Ammon's horn (tissue), 1 donor: ENCODE data around the gene CBLB.
"Not testable (repeated sequence)": the region's sequence is repeated elsewhere in the genome, so short reads cannot be mapped to it uniquely, and the experiment has no call there.

Experiments used
- DNase-seq: peaks from one replicate; pipeline ENCODE4 v3.0.0-alpha.2; 2016; ENCODE audit warnings: low spot score

Gene CBLB

GRCh38 chr3:105816833-105817232 is 52.0 kb downstream of the CBLB start:
- no peak for DNase-seq

GRCh38 chr3:105815331-105815730 is 53.5 kb downstream of the CBLB start:
- not testable (repeated sequence) for DNase-seq

DNA sequence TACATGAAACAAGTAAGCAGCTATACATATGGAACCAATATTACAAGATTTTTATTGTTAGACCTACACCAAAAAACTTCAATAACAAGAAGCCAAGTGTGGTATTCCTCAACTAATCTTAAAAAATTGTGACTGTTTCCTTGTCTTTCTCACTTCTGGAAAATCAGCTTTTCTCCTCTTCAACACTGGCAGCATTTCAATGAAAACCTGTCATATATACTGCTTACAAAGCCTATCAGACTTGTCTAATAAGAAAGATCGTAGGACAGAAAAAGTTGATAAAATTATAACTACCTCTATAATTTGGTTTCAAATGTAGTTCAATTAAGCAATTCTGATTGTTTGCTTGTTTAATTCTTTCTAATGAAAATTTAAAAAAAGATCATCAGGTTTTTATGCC is 55.1 kb downstream of the CBLB start:
- no peak for DNase-seq

- no peak for DNase-seq
These were observed 56.6 kb downstream of the CBLB start for GRCh38 chr3:105812194-105812586.

GRCh38 chr3:105811518-105812193 is 57.2 kb downstream of the CBLB start:
- no peak for DNase-seq

DNA sequence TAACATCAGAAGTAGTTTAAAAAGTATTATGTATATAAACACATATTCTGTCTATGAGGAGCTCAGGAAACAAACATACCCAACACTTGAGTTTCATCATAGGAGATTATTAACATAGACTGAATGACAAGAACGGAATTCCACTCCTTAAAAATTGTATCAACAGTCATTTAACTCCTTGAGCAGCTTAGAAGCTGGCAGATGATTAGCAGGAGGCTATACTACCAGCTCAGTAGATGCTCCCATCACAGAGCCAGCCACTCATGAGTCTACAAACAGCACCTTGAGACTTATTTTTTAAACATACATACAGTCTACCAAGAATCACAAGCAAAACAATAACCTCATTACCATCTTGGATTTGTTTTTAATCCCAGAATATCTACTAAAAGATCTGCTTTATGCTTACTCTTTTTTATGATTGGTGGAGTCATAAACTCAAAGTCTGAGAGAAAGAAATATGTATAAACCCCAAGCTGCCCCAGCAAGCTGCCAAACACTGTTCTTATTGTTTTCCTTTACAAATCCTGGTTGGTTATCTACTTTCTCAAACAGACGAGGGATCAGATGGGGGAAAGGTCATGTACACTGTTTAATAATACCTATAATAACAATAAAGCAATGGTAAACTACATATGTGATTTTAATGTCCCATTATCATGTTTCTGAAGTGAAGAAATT is 59.5 kb downstream of the CBLB start:
- no peak for DNase-seq

- DNase-seq = no peak
These were observed 61.1 kb downstream of the CBLB start for GRCh38 chr3:105807701-105808100.

- DNase-seq = no peak
These were observed 61.7 kb downstream of the CBLB start for GRCh38 chr3:105807146-105807545.

DNA sequence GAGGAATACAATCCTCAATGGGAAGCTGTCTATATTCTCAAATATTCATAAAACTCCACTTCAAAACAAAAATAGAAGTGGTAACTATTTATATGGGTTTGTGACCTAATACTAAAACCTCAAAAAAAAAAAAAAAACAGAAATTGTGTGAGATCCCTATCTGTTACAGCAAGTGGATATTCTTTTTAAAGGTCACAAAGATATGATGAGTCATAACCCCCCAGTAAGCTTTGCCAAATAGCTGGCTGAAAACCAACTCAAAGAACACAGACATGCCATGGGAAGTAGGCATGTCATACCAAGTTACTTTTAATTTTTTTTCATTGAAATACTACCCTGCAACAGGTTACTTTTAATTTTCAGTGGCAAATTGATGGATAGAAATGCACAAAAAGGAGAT is 62.5 kb downstream of the CBLB start:
- DNase-seq = no peak

GRCh38 chr3:105805404-105805803 is 63.4 kb downstream of the CBLB start:
- no peak for DNase-seq

DNA sequence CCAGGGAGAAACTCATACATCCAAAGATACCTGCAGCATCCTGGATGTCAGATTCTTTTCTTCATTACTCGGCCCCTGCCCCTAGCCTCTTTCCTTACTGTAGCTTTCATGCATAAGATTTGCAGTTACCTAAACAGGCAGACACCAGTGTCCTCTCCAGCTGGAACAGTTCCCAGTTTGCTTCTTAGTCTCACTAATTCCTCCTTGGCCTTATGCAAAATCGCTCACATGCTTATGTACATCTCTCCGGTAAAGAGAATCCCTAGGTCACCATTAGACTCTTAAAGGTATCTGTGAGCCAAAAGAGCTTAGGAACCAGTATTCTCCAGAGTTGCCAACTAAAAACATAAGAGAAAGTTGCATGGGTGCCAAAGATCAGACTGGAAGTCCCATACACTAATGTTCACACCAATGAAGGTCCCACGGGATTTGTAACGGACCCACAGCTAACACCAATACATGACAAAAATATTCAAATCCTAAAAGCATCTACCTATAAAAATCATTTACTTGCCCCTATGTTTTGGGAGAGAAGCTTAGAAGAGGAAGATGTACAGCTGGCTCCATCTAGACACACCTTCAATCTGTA is 66.6 kb downstream of the CBLB start:
- no peak for DNase-seq

GRCh38 chr3:105801397-105801796 is 67.4 kb downstream of the CBLB start:
- no peak for DNase-seq

- DNase-seq = no peak
These were observed 68.5 kb downstream of the CBLB start for GRCh38 chr3:105800320-105800719.

DNA sequence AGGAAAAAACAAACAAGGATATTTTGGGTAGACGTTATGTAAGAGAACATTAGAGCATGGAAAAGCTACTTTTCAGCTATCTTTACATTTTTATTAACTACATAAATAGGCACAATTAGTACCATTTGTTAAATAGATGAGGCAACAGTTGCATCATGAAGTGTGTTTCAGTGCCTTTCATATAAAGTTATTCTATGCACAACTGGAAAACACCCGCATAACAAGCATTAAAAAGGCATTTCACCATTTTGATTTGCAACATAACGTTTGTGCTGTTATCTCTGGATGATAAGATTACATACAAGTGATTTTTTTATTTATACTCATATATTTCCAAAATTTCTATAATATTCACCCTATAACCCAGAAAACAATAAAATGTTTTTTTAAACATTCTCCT is 69.5 kb downstream of the CBLB start:
- DNase-seq = no peak

GRCh38 chr3:105798381-105798934 is 70.4 kb downstream of the CBLB start:
- DNase-seq = no peak

- DNase-seq = no peak
These were observed 75.8 kb downstream of the CBLB start for GRCh38 chr3:105793040-105793439.

GRCh38 chr3:105791919-105792786 is 76.7 kb downstream of the CBLB start:
- no peak for DNase-seq

- no peak for DNase-seq
These were observed 77.7 kb downstream of the CBLB start for GRCh38 chr3:105791131-105791530.

GRCh38 chr3:105790534-105790933 is 78.3 kb downstream of the CBLB start:
- no peak for DNase-seq

DNA sequence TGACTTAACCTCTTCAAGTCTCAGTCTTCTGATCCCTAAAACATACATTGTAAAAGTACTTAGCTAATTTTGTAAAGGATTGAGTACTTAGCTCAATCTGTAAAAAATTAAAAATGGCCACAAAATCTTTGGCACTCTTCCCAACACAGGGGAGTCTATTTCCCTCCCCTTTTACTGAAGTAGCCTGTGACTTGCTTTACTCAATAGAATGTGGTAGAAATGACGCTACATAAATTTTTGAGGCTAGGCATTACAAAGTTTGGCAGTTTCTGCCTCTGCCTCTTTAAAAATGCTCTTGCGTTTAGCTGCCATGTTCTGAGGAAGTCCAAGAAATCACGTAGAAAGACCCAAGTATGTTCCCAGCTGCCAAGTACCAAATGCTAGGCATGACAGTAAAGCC is 80.2 kb downstream of the CBLB start:
- DNase-seq = no peak

GRCh38 chr3:105787453-105787852 is 81.4 kb downstream of the CBLB start:
- DNase-seq = no peak

- DNase-seq = no peak
These were observed 81.8 kb downstream of the CBLB start for GRCh38 chr3:105786990-105787389.
